Transverse colon (tissue), 4 donors: ENCODE measurements around the gene GPHN. TPM values are rescaled to one million over a fixed set of nuclear protein-coding genes. Genes with fewer than 3 reads are reported as not detected.

Source experiments
- DNase-seq: peaks from one replicate; pipeline ENCODE4 v3.0.0-alpha.2; 2019
- H3K27ac ChIP-seq, 4 donors: fragments of 200-600 bp; sonication (generic); 2 replicates each; pipeline ENCODE4 v1.5.1; 2016 to 2018; ENCODE audit warnings: inconsistent platforms in 4 of 4
- H3K27me3 ChIP-seq: fragments of 200-600 bp; sonication (generic); 2 replicates; pipeline ENCODE4 v1.5.1; 2017; ENCODE audit warnings: inconsistent platforms
- H3K36me3 ChIP-seq, 4 donors: fragments of 200-600 bp; sonication (generic); 2 replicates each; pipeline ENCODE4 v1.5.1; 2017 to 2019; ENCODE audit warnings: inconsistent platforms in 4 of 4
- H3K4me1 ChIP-seq, 4 donors: fragments of 200-600 bp; sonication (generic); 2 replicates each; pipeline ENCODE4 v1.5.1; 2017 to 2020; ENCODE audit warnings: inconsistent platforms in 4 of 4
- H3K4me3 ChIP-seq, 4 donors: fragments of 200-600 bp; sonication (generic); 1 replicate in 1 of 4; 2 replicates in 3 of 4; pipeline versions ENCODE4 v1.5.1 to v1.6.1; 2017 to 2019; ENCODE audit warnings: inconsistent platforms in 4 of 4
- H3K9me3 ChIP-seq, 2 donors: fragments of 200-600 bp; sonication (generic); 2 replicates each; pipeline ENCODE4 v1.5.1; 2017 to 2019; ENCODE audit warnings: inconsistent platforms in 2 of 2
- EP300 ChIP-seq: sonication (generic); formaldehyde crosslinking; IDR thresholded peaks from one replicate; pipeline ENCODE4 v1.6.1; 2017; ENCODE audit warnings: antibody characterized with exemption, low read depth
- POLR2A ChIP-seq: fragments of 450-650 bp; IDR thresholded peaks from one replicate; pipeline ENCODE4 v1.6.1; 2016; ENCODE audit warnings: antibody characterized with exemption, mild to moderate bottlenecking, moderate library complexity
- POLR2AphosphoS5 ChIP-seq, 3 donors: sonication (generic); formaldehyde crosslinking; IDR thresholded peaks; one replicate each; pipeline ENCODE4 v1.6.1; 2016; ENCODE audit warnings: antibody characterized with exemption in 3 of 3
- WGBS, 2 donors: methylation state at CpG; one replicate each; pipeline ENCODE4 v1.1.5; 2018; ENCODE audit warnings: low coverage in 1 of 2; 5-methylcytosine and 5-hydroxymethylcytosine counted together
- in situ Hi-C, 4 donors: fragments of 200-750 bp; cut with MboI; loops; one replicate each; pipeline versions ENCODE4 v1.15.0 to v1.15.1; 2017; ENCODE audit warnings: low sequenced_read_pairs in 3 of 4, low pct_ligation_motif_present in 1 of 4, low pct_unique_long_range_greater_than_20kb in 1 of 4
- intact Hi-C: fragments of 100-400 bp; cut with DNase I; formaldehyde crosslinking; loops from one replicate; pipeline ENCODE4 v1.15.1; 2023; ENCODE audit warnings: low total_unique reads
- total RNA-seq, 4 donors: library from RNA; depleted of rRNA; stranded (reverse); fragments of >200 nt; gene quantifications; one replicate each; pipeline ENCODE4 v1.1.0, GENCODE V29; 2016
- TF ChIP-seq, protein P1 (sequence below), 5 experiments: fragments of 200-600 bp in 3 of 5; fragments of 450-650 bp in 2 of 5; sonication (generic) in 3 of 5; IDR thresholded peaks; 1 replicate in 2 of 5; 2 replicates in 3 of 5; pipeline ENCODE4 v1.5.1; 2016 to 2017; ENCODE audit warnings: antibody characterized with exemption in 5 of 5, inconsistent platforms in 3 of 5, mild to moderate bottlenecking in 2 of 5, moderate library complexity in 1 of 5

GPHN gene
- total RNA-seq, 4 donors from 2014 or later: 8.6 to 59.7 (median 23.6) TPM

- Histone ChIP-seq H3K27me3 (no peaks in the 10 kb centered on the region), H3K27ac (no peak overlapping the region), H3K9me3 (peaks cover 0 to 4% of the 10 kb centered on the region in 2 donors), H3K4me3 (no peak overlapping the region), H3K4me1 (no peaks in the 10 kb centered on the region), H3K36me3 (no peaks in the 10 kb centered on the region)
- no peak for TF ChIP-seq POLR2A
- 73 to 93% methylated on average over 1 of the region's 1 CpG for WGBS, 2 donors
- no peak for DNase-seq
- in situ Hi-C loops (no loop called here), intact Hi-C loops (no loop called here)
These were observed 237.1 kb downstream of the GPHN start for GRCh38 chr14:66745078-66745477.

GRCh38 chr14:66746316-66747006 is 238.5 kb downstream of the GPHN start:
- H3K36me3 ChIP-seq: no peaks in the 10 kb centered on the region
- TF ChIP-seq, protein P1, sequence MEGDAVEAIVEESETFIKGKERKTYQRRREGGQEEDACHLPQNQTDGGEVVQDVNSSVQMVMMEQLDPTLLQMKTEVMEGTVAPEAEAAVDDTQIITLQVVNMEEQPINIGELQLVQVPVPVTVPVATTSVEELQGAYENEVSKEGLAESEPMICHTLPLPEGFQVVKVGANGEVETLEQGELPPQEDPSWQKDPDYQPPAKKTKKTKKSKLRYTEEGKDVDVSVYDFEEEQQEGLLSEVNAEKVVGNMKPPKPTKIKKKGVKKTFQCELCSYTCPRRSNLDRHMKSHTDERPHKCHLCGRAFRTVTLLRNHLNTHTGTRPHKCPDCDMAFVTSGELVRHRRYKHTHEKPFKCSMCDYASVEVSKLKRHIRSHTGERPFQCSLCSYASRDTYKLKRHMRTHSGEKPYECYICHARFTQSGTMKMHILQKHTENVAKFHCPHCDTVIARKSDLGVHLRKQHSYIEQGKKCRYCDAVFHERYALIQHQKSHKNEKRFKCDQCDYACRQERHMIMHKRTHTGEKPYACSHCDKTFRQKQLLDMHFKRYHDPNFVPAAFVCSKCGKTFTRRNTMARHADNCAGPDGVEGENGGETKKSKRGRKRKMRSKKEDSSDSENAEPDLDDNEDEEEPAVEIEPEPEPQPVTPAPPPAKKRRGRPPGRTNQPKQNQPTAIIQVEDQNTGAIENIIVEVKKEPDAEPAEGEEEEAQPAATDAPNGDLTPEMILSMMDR (IDR thresholded peaks at IDR 0.05): peak; percentile 22 to 43 (median 39)
- TF ChIP-seq POLR2A (no peak), POLR2AphosphoS5 (IDR thresholded peaks at IDR 0.05) (no peak), EP300 (no peak)
- no peaks in the 10 kb centered on the region for H3K27me3 ChIP-seq
- in situ Hi-C loops (no loop called here), intact Hi-C loops (no loop called here)
- DNase-seq: no peak
- no peaks in the 10 kb centered on the region for H3K4me1 ChIP-seq
- 87 to 88% methylated on average over 2 of the region's 2 CpGs for WGBS, 2 donors
- no peaks in the 10 kb centered on the region for H3K9me3 ChIP-seq
- H3K4me3 ChIP-seq: no peak overlapping the region
- no peak overlapping the region for H3K27ac ChIP-seq

- intact Hi-C loops: no loop called here
- no peaks in the 10 kb centered on the region for H3K9me3 ChIP-seq
- DNase-seq: no peak
- no peak overlapping the region for H3K4me3 ChIP-seq
- in situ Hi-C loops: no loop called here
- TF ChIP-seq EP300: no peak
- no peak for TF ChIP-seq POLR2A
- TF ChIP-seq POLR2AphosphoS5 (IDR thresholded peaks at IDR 0.05): no peak
- TF ChIP-seq, protein P1 (IDR thresholded peaks at IDR 0.05): no peak
- H3K4me1 ChIP-seq: no peaks in the 10 kb centered on the region
- no peaks in the 10 kb centered on the region for H3K27me3 ChIP-seq
- H3K27ac ChIP-seq: no peak overlapping the region
- WGBS, 2 donors: 65 to 74% methylated on average over 2 of the region's 2 CpGs
- H3K36me3 ChIP-seq: no peaks in the 10 kb centered on the region
These were observed 244.2 kb downstream of the GPHN start for GRCh38 chr14:66752109-66752508.

DNA sequence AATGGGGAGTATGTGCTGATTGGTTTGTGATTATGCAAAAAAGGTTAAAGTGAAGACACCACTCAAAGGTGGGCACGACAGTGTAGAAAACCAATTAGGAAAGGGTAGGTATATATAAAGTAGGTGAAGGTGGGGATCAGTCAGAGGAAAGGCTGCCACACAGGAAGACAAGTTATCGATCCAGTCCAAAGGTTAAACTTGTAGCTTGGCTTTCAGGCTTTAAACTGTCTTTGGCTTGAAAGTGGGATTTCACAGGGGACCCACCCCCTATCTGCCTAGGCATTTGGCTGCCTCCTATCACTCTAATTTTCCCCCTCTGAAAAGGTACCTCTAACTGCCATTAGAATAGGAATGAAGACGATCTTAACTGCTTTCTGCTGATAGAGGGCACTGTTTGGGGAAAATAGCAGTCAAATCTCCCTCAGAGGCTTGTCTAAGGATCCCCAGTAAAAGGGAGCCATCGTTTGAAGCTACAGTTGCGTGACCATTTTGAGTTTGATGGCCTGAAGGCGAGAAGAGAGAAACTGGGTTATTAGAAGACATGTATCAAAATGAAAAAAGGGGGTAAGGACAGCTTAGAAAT is 250.2 kb downstream of the GPHN start:
- Histone ChIP-seq H3K27me3 (no peaks in the 10 kb centered on the region), H3K36me3 (no peaks in the 10 kb centered on the region), H3K27ac (no peak overlapping the region), H3K4me3 (no peak overlapping the region), H3K4me1 (no peaks in the 10 kb centered on the region), H3K9me3 (no peaks in the 10 kb centered on the region)
- no peak for DNase-seq
- intact Hi-C loops: no loop called here
- in situ Hi-C loops: no loop called here
- TF ChIP-seq EP300: no peak
- WGBS, 2 donors: 82 to 92% methylated on average over 6 of the region's 6 CpGs

DNA sequence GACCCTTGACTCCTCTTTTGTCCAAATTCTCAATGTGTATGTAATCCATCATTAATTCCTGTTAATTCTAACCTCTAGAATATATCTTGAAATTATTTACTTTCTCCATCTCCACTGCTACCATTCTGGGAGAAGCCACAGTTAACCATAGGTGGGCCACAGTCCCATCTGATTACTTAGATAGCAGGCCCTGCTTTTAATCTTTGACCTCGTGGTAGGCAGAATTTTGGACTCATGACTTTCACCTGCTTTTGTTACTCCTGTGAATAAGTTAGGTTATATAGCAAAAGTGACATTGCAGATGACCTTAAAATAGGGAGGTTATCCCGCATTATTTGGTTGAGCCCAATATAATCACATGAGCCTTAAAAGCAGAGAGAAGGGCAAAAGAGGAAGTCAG is 264.2 kb downstream of the GPHN start:
- in situ Hi-C loops (no loop called here), intact Hi-C loops (no loop called here)
- WGBS, 2 donors: 77 to 84% methylated on average over 2 of the region's 2 CpGs
- H3K9me3 ChIP-seq: no peaks in the 10 kb centered on the region
- TF ChIP-seq, protein P1 (IDR thresholded peaks at IDR 0.05): no peak
- no peaks in the 10 kb centered on the region for H3K4me1 ChIP-seq
- H3K27ac ChIP-seq: no peak overlapping the region
- H3K4me3 ChIP-seq: no peak overlapping the region
- DNase-seq: no peak
- H3K36me3 ChIP-seq: no peaks in the 10 kb centered on the region
- H3K27me3 ChIP-seq: no peaks in the 10 kb centered on the region
